Fibroblast of skin of scalp (primary cell): ENCODE measurements around the gene SLC43A1.
"Not testable (repeated sequence)": the region's sequence is repeated elsewhere in the genome, so short reads cannot be mapped to it uniquely, and the experiment has no call there.

ENCODE experiments used
- DNase-seq: peaks from one replicate; pipeline ENCODE4 v3.0.0-alpha.2; 2013

Gene SLC43A1

GRCh38 chr11:57460758-57461749 is 54.4 kb downstream of the SLC43A1 start:
- DNase-seq: no peak

- peak; percentile 65 for DNase-seq
Observed at GRCh38 chr11:57460022-57460757, 55.3 kb downstream of the SLC43A1 start, which contains the start of gene RTN4RL2. TSS of gene RTN4RL2 (plus strand) at chr11:57460528. CDS start at chr11:57460866, 338 bp downstream.

GRCh38 chr11:57459164-57460021 is 56.1 kb downstream of the SLC43A1 start:
- DNase-seq: no peak

- DNase-seq: peak; percentile 35
Observed at GRCh38 chr11:57458410-57459163, 56.9 kb downstream of the SLC43A1 start.

GRCh38 chr11:57458060-57458409 is 57.5 kb downstream of the SLC43A1 start:
- no peak for DNase-seq

- DNase-seq: no peak
Observed at GRCh38 chr11:57457643-57458023, 57.9 kb downstream of the SLC43A1 start.

GRCh38 chr11:57456960-57457642 is 58.4 kb downstream of the SLC43A1 start:
- DNase-seq: peak; percentile 68

- no peak for DNase-seq
Observed at GRCh38 chr11:57453543-57454177, 61.8 kb downstream of the SLC43A1 start.

- no peak for DNase-seq
Observed at GRCh38 chr11:57446055-57446454, 69.4 kb downstream of the SLC43A1 start.

- DNase-seq: not testable (repeated sequence)
Observed at GRCh38 chr11:57445122-57445394, 70.4 kb downstream of the SLC43A1 start.

- DNase-seq: no peak
Observed at GRCh38 chr11:57444362-57445121, 71.0 kb downstream of the SLC43A1 start.

GRCh38 chr11:57440744-57441414 is 74.6 kb downstream of the SLC43A1 start:
- no peak for DNase-seq

- no peak for DNase-seq
Observed at GRCh38 chr11:57439786-57440185, 75.7 kb downstream of the SLC43A1 start.

GRCh38 chr11:57438345-57439285 is 76.9 kb downstream of the SLC43A1 start:
- DNase-seq: no peak

GRCh38 chr11:57436031-57436430 is 79.5 kb downstream of the SLC43A1 start:
- DNase-seq: no peak

GRCh38 chr11:57434640-57435546 is 80.6 kb downstream of the SLC43A1 start:
- DNase-seq: peak; percentile 81
